OCI-LY7 (cell line): ENCODE measurements around the gene KAZN. TPM values are rescaled to one million over a fixed set of nuclear protein-coding genes. Genes with fewer than 3 reads are reported as not detected.

Experiments
- BruUV-seq: library from RNA; stranded (reverse); fragments of 400-500 nt; replicated peaks from 2 replicates; lab custom pipeline; 2021; lab: Mats Ljungman, UMichigan
- CTCF ChIA-PET: fragments of 300-600 bp; sonication (Branson Sonifier 250); formaldehyde crosslinking; loops from one replicate; lab custom pipeline; 2022; ENCODE audit warnings: antibody characterized with exemption; ENCODE audit not compliant: unreplicated experiment; lab: Charles Lee
- POLR2A ChIA-PET: fragments of 300-600 bp; sonication (Branson Sonifier 250); formaldehyde crosslinking; loops from one replicate; lab custom pipeline; 2022; ENCODE audit warnings: antibody characterized with exemption; lab: Charles Lee
- DNase-seq: peaks from one replicate; pipeline ENCODE4 v3.0.0-alpha.2; 2015; ENCODE audit warnings: low spot score
- H2AFZ ChIP-seq: fragments of 200-600 bp; sonication (generic), shearing (Covaris generic); 2 replicates; pipeline ENCODE4 v1.6.1; 2014; ENCODE audit warnings: mild to moderate bottlenecking, antibody characterized with exemption, low read length, moderate library complexity
- H3K27ac ChIP-seq: fragments of 200-600 bp; sonication (generic); 2 replicates; pipeline ENCODE4 v1.5.1; 2014; ENCODE audit warnings: mixed run types, low read depth, mild to moderate bottlenecking, moderate library complexity, low read length, inconsistent platforms; ENCODE audit not compliant: poor library complexity, severe bottlenecking
- H3K36me3 ChIP-seq: fragments of 200-600 bp; sonication (generic); 2 replicates; pipeline ENCODE4 v1.6.1; 2014; ENCODE audit warnings: mild to moderate bottlenecking, antibody characterized with exemption, low read length, moderate library complexity, mixed read lengths; ENCODE audit not compliant: insufficient read depth
- H3K4me1 ChIP-seq: fragments of 200-600 bp; sonication (generic); 2 replicates; pipeline ENCODE4 v1.5.1; 2014; ENCODE audit warnings: mild to moderate bottlenecking, low read length; ENCODE audit not compliant: insufficient read depth, poor library complexity, severe bottlenecking
- H3K4me2 ChIP-seq: fragments of 200-600 bp; sonication (generic); 2 replicates; pipeline ENCODE4 v1.6.1; 2014; ENCODE audit warnings: mild to moderate bottlenecking, low read length
- H3K4me3 ChIP-seq: fragments of 200-600 bp; sonication (generic); 2 replicates; pipeline ENCODE4 v1.5.1; 2014; ENCODE audit warnings: mild to moderate bottlenecking, low read depth, low read length; ENCODE audit not compliant: poor library complexity, severe bottlenecking
- H3K79me2 ChIP-seq: fragments of 200-600 bp; sonication (generic); 2 replicates; pipeline ENCODE4 v1.6.1; 2016; ENCODE audit warnings: low read depth, mild to moderate bottlenecking, low read length, moderate library complexity, mixed read lengths; ENCODE audit not compliant: insufficient read depth
- H3K9me2 ChIP-seq: fragments of 200-600 bp; sonication (generic); 2 replicates; pipeline ENCODE4 v1.6.1; 2016; ENCODE audit warnings: mild to moderate bottlenecking, low read length, mixed read lengths; ENCODE audit not compliant: insufficient read depth
- H3K9me3 ChIP-seq: fragments of 200-600 bp; sonication (generic); 2 replicates; pipeline ENCODE4 v1.6.1; 2014; ENCODE audit warnings: mild to moderate bottlenecking, mixed run types, low read length, mixed read lengths
- H4K20me1 ChIP-seq: fragments of 200-600 bp; sonication (generic); 2 replicates; pipeline ENCODE4 v1.6.1; 2014; ENCODE audit warnings: mild to moderate bottlenecking, antibody characterized with exemption, low read length, moderate library complexity, mixed read lengths; ENCODE audit not compliant: insufficient read depth
- EZH2phosphoT487 ChIP-seq: fragments of 200-600 bp; sonication (generic); IDR thresholded peaks from 2 replicates; pipeline ENCODE4 v1.6.1; 2018; ENCODE audit warnings: low read depth, borderline replicate concordance, mild to moderate bottlenecking, mixed run types, antibody characterized with exemption, low read length, moderate library complexity, mixed read lengths
- intact Hi-C: fragments of 100-400 bp; cut with micrococcal nuclease; formaldehyde crosslinking; loops from one replicate; pipeline ENCODE4 v1.10.0; 2022; ENCODE audit not compliant: unreplicated experiment
- total RNA-seq, 2 experiments: library from RNA; depleted of rRNA in 1 of 2; stranded (reverse); fragments of >200 nt in 1 of 2; shearing (Covaris generic) in 1 of 2; gene quantifications; 2 replicates each; pipeline ENCODE4 v1.2.3, GENCODE V29; 2014 to 2022
- TF ChIP-seq, protein P1 (sequence below): fragments of 200-600 bp; sonication (generic); conservative IDR thresholded peaks from 2 replicates; pipeline ENCODE4 v1.5.1; 2014; ENCODE audit warnings: mild to moderate bottlenecking, antibody characterized with exemption, low read length, moderate library complexity, mixed read lengths

Gene KAZN
- total RNA-seq, 2 experiments from 2014 or later: 0.40 to 2.4 TPM

DNA sequence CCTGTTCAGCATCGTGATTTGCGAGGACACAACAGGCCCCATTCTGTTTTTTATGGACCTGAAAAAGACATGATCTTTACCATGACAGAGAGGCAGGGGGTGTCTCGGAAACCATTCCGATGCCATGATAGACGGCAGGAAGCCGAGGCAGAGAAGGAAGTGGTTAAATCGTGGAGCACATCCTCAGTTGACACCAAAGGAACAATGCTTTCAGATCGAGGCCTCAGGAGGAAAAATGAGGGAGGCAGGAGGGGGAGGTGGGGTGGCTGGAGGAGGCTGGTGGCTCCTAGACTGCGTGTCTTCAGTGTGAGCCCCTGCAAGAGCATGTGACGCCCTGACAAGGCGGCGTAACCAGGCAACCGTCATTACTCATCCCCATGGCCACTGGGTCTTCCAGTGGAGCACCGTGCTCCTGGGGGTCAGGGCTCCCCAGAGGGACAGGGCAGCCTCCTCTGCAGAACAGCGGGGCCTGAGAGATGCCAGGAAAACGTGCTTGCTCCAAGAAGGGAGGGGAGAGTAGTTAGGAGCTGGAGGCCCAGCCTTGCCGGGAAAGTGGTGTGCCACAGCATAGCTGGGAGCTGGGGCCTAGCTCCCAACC, 382.2 kb downstream of the KAZN start:
- H2AFZ ChIP-seq: no peak overlapping the region
- POLR2A ChIA-PET: no interaction called here

DNA sequence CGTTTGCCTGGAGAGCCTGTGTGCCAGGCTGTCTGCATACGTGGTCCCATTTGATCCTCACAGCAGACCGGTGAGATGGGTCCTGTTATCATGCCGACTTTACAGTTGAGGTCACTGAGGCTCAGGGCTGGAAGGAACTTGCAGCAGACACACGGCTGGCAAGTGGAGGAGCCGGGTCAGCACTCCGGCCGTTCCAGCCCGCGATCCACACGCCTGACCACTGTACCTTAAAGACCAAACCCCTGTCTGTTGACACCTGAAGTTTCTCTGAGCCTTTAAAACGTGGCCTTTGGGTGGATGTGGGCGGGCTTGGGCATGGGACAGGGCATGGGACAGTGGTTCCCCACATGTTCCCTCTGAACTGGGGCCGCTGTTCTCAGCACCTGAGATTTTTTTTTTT, 383.5 kb downstream of the KAZN start:
- BruUV-seq: no TSS peak

More for the DNA sequence above, 382.2 kb downstream of the KAZN start:
- Histone ChIP-seq H3K4me3 (no peak overlapping the region), H3K27ac (no peak overlapping the region), H4K20me1 (no peaks in the 10 kb centered on the region), H3K36me3 (no peaks in the 10 kb centered on the region), H3K79me2 (no peaks in the 10 kb centered on the region), H3K4me2 (no peak overlapping the region), H3K9me3 (no peaks in the 10 kb centered on the region), H3K4me1 (no peaks in the 10 kb centered on the region), H3K9me2 (no peaks in the 10 kb centered on the region)
- TF ChIP-seq EZH2phosphoT487: no peak
- TF ChIP-seq, protein P1, sequence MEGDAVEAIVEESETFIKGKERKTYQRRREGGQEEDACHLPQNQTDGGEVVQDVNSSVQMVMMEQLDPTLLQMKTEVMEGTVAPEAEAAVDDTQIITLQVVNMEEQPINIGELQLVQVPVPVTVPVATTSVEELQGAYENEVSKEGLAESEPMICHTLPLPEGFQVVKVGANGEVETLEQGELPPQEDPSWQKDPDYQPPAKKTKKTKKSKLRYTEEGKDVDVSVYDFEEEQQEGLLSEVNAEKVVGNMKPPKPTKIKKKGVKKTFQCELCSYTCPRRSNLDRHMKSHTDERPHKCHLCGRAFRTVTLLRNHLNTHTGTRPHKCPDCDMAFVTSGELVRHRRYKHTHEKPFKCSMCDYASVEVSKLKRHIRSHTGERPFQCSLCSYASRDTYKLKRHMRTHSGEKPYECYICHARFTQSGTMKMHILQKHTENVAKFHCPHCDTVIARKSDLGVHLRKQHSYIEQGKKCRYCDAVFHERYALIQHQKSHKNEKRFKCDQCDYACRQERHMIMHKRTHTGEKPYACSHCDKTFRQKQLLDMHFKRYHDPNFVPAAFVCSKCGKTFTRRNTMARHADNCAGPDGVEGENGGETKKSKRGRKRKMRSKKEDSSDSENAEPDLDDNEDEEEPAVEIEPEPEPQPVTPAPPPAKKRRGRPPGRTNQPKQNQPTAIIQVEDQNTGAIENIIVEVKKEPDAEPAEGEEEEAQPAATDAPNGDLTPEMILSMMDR: no peak
- no TSS peak for BruUV-seq
- intact Hi-C loops: no loop called here
- DNase-seq: no peak
- CTCF ChIA-PET: no interaction called here

DNA sequence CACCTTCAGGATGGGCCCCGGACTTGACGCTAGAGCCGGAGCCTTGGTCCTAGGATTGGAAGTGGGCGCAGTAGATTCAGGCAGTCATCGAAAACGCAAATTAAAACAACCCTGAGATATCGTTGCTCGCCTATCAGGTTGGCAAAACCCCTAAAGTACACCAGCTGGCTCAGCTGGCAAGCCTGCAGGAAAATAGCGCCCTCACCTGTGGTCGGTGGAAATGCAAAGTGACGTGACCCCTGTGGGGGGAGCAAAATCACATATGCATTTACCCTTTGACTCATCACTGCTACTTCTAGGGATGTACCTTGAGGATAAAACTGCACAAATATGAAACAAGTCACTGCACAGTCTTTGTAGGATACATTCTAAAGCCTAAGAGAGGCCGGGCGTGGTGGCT, 384.8 kb downstream of the KAZN start:
- Histone ChIP-seq H3K79me2 (no peaks in the 10 kb centered on the region), H2AFZ (no peak overlapping the region), H4K20me1 (no peaks in the 10 kb centered on the region), H3K4me1 (no peaks in the 10 kb centered on the region), H3K4me3 (no peak overlapping the region), H3K4me2 (no peak overlapping the region), H3K27ac (no peak overlapping the region), H3K36me3 (no peaks in the 10 kb centered on the region), H3K9me3 (no peaks in the 10 kb centered on the region), H3K9me2 (no peaks in the 10 kb centered on the region)
- TF ChIP-seq, protein P1: peak; percentile 61
- no peak for TF ChIP-seq EZH2phosphoT487
- POLR2A ChIA-PET: no interaction called here
- no TSS peak for BruUV-seq
- intact Hi-C loops: no loop called here
- DNase-seq: no peak
- CTCF ChIA-PET: no interaction called here

More for the DNA sequence above, 383.5 kb downstream of the KAZN start:
- Histone ChIP-seq H3K4me3 (no peak overlapping the region), H3K9me3 (no peaks in the 10 kb centered on the region), H3K4me2 (no peak overlapping the region), H2AFZ (no peak overlapping the region), H3K27ac (no peak overlapping the region), H3K36me3 (no peaks in the 10 kb centered on the region), H3K9me2 (no peaks in the 10 kb centered on the region), H3K79me2 (no peaks in the 10 kb centered on the region), H3K4me1 (no peaks in the 10 kb centered on the region), H4K20me1 (no peaks in the 10 kb centered on the region)
- CTCF ChIA-PET: no interaction called here
- intact Hi-C loops: no loop called here
- POLR2A ChIA-PET: no interaction called here
- TF ChIP-seq EZH2phosphoT487: no peak
- TF ChIP-seq, protein P1: no peak
- no peak for DNase-seq
